ENCODE results near the gene PRKN.

Gene PRKN

DNA sequence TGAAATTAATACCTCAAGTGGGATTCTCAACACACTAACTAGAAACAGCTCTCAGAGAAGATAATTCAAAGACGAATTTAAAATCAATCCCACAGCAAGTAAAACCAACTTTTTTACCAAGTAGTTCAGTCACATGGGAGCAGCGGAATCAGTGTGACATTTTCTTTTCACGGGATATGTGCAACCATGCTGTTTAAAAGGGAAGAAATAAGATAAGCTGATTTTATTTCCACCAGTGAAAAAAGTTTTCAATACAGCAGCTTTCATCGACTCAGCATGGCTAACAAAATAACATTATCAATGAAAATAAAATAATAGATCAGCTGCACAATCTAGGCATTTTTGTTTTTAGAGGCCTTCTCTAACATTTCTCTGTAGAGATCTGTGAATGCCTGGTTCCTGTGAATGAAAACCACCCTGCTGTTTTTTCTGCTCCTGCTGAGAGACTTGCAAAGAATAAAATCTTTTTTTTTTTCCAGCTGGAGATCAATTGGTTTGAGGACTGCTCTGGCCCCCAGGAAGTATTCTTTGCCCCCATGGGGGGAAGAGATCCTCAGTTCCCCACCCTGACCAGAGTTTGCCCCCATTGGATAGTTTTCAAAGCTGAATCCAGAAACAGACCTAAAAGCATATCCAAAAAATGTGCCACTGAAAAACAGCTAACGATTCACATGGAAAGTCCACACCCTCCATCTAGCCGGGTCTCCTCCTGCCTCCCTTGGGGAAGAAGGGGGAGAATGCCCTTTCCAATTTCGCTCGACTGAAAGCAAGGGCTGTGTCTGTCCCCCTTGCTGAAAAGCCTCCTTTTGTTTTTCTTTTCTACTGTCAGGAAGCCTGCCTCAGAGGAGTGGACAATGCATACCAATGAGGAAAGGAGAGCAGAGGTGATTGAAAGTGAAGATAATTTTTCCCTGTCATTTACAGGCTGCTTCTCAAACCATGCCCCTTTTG, 317.6 kb downstream of the PRKN start:
- TF ChIP-seq, protein P1, sequence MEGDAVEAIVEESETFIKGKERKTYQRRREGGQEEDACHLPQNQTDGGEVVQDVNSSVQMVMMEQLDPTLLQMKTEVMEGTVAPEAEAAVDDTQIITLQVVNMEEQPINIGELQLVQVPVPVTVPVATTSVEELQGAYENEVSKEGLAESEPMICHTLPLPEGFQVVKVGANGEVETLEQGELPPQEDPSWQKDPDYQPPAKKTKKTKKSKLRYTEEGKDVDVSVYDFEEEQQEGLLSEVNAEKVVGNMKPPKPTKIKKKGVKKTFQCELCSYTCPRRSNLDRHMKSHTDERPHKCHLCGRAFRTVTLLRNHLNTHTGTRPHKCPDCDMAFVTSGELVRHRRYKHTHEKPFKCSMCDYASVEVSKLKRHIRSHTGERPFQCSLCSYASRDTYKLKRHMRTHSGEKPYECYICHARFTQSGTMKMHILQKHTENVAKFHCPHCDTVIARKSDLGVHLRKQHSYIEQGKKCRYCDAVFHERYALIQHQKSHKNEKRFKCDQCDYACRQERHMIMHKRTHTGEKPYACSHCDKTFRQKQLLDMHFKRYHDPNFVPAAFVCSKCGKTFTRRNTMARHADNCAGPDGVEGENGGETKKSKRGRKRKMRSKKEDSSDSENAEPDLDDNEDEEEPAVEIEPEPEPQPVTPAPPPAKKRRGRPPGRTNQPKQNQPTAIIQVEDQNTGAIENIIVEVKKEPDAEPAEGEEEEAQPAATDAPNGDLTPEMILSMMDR (IDR thresholded peaks at IDR 0.05): no peak

DNA sequence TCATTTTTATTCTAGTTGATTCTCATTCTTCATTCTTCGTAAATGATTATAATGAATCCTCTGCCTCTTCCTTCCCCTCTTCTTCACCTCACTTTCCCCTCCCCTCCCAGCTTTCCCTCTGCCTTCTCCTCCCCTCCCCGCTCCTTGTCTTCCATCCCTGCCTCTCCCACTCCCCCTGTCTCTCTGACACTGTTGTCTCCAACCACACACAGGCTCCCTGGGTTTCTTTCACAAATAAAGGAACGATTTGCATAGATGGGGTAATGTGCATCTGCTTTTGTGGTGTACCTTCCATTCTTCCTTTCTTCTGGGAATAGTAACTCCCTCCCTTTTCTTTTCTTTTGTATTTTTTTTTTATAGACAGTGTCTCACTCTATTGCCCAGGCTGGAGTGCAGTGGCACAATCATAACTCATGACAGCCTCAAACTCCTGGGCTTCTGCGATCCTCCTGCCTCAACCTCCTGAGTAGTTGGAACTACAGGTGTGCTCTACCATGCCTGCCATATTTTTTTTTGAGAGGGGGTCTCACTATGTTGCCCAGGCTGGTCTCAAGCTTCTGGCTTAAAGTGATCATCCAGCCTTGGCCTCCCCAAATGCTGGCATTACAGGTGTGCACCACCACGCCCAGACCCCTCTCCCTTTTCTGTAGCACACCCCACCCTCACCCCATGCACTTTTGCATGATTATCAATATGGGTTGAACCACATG, 318.6 kb downstream of the PRKN start:
- TF ChIP-seq, protein P1 (IDR thresholded peaks at IDR 0.05): no peak

DNA sequence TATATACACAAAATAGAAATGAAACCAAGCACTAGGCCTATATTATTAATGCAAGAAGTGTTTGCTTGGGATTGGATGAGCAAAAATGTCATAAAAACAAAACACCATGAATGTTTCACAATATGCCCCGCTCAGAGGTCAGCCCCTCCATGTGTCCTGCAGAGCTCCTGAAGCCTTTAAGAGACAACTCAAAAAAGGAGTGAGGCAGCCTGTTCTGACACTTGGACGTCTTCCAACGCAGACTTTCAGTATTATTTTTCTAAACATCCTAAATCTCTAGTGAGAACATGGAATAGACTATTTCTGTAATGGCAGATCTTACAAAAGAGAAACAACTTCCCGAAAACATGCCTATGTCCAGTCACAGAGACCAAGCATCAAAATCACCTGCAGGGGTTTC, 322.6 kb downstream of the PRKN start:
- TF ChIP-seq, protein P1 (IDR thresholded peaks at IDR 0.05): no peak

DNA sequence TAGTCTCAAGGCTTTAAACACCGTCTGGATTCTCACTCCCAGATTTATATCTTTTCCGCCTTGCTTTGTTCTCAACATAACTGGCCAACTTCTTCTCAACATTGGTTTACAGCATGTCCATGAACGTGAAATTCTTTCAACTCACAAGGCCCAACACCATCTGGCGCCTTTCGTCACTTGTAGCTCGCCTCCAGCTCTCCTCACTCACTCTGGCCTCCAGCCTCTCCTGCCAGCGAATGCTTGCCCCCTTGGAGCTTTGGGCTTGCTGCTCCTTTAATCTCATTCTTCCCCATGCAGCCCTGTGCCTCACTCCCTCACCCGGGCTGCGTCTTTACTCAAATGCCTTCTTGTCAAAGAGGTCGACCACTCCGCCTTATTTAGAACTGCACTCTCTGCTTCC, 324.5 kb downstream of the PRKN start:
- TF ChIP-seq, protein P1 (IDR thresholded peaks at IDR 0.05): no peak

DNA sequence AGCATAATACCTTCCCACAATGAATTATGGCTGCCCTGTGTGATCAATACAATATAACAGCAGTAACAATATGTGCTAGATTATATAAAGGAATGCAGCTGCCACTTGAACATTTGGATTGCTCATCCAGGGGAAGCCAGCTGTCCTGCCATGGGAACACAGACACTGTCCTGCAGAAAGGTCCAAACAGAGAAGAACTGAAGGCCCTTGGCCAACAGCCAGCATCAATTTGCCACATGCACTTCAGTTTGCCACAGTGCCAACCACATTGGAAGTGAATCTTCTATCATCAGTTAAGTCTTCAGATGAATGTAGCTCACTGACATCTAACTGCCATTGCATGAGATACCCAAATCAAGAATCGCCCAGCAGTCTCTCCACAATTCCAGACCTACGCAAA, 332.4 kb downstream of the PRKN start:
- TF ChIP-seq, protein P1 (IDR thresholded peaks at IDR 0.05): no peak

DNA sequence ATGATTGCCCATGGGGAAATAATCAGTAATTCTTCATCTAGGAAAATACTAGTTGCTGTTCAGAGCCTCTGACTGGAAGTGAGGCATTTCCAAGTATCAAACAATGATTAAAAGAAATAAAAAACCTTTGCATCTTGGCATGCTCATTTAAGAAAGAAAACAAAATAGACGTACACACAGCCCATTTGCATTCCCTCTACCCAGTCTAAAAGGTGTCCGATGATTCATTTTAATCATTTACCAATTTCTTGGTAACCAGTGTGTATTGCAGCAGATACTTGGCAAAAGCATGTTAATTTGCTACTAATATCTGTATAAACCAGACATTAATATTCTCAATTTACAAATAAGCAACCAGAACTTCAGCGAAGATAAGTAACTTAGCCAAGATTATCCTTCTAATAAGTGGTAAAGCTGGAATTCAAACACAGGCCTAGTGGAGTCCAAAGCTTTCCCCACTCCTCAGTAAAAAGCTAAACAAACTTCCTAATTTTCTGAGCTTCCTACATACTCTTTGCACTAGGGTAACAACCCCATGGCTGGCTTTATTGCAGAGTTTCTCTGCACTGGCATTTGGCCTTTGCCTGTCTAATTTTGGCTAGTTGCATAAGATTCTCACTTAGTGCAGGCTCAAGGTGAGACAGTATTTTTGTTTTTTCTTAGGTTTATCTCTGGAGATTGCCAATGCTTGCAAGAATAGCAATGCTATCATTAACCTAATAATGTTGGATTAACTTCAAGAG, 338.1 kb downstream of the PRKN start:
- TF ChIP-seq, protein P1 (IDR thresholded peaks at IDR 0.05): no peak

DNA sequence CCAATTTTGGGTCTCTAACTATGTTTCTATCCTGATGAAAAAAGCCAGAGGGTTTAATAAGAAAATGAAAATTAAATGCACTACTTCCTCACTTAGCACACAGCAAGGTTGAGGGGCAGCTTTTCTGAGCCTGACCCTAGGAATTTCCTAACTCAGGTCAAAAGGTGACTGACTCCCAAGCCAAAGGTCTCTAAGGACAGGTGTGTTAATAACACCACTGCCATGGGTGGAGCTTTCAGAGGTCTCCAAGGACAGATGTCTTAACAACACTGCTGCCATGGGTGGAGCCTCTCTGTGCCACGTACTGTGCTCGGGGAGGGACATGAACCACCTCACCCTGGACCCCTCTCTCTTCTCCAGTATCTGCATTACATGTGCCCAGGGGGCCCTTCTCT, 339.2 kb downstream of the PRKN start:
- TF ChIP-seq, protein P1 (IDR thresholded peaks at IDR 0.05): no peak

Data from LNCAP (cell line).